Right lobe of liver (tissue), 4 donors: ENCODE measurements around the gene EEF2K.

Experiments used
- CTCF ChIP-seq, 4 donors: fragments of 200-600 bp in 3 of 4; fragments of 450-650 bp in 1 of 4; IDR thresholded peaks; one replicate each; pipeline versions ENCODE4 v1.5.1 to v1.8.0; 2016 to 2022; ENCODE audit warnings: antibody characterized with exemption in 4 of 4, mild to moderate bottlenecking in 2 of 4
- POLR2A ChIP-seq: fragments of 450-650 bp; IDR thresholded peaks from one replicate; pipeline ENCODE4 v1.6.1; 2017; ENCODE audit warnings: antibody characterized with exemption, mild to moderate bottlenecking
- donor health status: DM: no; HTN: no; CAD: no.
- donor health status: DM: no; HTN: no; CAD: no.
- donor health status: DM: no; HTN: yes; CAD: no.

GRCh38 chr16:22193063-22193411, 13.0 kb upstream of the EEF2K start:
- TF ChIP-seq CTCF (IDR thresholded peaks at IDR 0.05) (no peak), POLR2A (no peak)
